NCI-H1930 (cell line): Measurements from ENCODE around the gene RAB36.
A peak's percentile ranks its signal among the peaks of the same experiment; 100 is the strongest.
"Not testable (repeated sequence)": the region's sequence is repeated elsewhere in the genome, so short reads cannot be mapped to it uniquely, and the experiment has no call there.

Experiments
- DNase-seq, 2 experiments: peaks; one replicate each; lab custom pipeline; 2025; lab: John Stamatoyannopoulos, UW

RAB36 gene

DNA sequence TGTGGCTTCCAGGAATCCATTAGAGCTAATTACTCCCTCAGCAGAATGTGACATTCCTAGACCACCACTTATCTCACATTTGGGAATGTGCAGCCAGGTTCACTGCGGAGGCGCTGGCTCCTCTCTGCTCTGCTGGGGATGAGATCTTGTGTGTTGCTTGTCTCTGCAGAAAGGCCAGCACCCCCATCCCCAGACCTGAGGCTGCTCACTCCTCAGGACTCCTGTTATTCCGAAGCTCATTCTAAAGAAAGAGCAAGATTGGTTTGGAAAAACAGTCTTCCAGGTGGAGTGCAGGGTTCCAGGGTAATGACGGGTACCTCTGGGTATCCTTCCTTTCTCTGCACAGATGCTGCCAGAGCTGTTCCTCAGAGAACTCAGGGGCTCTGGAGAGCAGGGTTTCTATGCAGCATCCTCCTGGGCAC is 24.3 kb upstream of the RAB36 start:
- DNase-seq: no peak

DNA sequence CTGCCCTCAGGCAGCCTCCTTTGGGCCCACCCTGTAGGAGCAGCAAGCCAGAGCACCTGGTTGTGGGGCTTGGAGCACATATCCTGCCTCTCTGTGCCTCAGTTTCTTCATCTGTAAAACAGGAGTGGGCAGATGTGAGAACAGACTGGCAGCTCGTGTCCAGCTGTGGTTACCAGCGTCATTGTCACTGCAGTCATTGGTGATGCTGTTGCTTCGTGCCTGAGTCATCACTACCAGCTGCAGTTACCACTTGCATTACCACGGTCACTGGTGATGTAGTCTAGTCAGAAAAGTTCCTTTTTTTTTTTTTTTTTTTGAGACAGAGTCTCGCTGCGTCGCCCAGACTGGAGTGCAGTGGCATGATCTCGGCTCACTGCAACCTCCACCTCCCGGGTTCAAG is 23.9 kb upstream of the RAB36 start:
- DNase-seq: no peak

DNA sequence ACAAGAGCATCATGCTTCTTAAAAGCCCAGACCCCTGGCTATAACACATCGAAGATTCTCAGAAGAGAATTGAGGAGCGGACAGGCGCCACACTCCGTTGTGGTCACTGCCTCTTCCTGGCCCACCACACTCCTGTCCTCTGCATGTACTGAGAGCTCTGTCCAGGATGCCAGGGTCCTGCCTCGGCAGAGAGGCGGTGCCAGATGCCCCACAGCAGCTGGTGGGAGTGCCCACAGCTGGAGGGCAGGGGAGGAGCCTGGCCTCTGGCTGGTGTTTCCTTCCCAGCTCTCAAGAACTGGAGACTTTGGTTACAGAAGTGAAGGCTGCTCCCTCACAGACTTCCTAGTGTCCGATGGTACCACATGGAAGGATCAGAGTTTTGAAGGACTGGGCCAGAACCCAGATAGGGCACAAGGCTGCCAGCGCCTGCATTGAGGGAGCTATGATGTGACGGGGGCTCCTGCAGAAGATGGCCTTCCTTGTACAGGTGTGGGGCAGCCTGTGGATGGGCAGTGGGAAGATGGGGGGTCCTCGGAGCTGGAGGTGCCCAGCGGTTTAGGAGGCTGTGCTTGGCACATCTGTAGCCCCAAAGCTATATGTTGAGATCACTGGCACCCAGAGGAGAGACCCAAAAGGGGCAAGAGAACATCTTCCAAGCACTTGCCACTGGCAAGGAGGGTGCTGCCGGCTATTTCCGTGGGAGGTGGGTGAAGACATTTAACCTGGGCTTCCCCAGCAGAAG is 22.9 kb upstream of the RAB36 start:
- DNase-seq: no peak

DNA sequence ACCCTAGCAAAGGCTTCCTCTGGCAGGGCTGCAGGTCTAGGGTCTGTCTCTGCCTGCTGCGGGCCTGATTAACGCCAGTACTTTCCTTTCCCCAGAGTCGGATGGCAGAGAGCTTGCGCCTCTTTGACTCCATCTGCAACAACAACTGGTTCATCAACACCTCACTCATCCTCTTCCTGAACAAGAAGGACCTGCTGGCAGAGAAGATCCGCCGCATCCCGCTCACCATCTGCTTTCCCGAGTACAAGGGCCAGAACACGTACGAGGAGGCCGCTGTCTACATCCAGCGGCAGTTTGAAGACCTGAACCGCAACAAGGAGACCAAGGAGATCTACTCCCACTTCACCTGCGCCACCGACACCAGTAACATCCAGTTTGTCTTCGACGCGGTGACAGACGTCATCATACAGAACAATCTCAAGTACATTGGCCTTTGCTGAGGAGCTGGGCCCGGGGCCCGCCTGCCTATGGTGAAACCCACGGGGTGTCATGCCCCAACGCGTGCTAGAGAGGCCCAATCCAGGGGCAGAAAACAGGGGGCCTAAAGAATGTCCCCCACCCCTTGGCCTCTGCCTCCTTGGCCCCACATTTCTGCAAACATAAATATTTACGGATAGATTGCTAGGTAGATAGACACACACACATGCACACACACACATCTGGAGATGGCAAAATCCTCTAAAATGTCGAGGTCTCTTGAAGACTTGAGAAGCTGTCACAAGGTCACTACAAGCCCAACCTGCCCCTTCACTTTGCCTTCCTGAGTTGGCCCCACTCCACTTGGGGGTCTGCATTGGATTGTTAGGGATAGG is 22.1 kb upstream of the RAB36 start:
- no peak for DNase-seq

DNA sequence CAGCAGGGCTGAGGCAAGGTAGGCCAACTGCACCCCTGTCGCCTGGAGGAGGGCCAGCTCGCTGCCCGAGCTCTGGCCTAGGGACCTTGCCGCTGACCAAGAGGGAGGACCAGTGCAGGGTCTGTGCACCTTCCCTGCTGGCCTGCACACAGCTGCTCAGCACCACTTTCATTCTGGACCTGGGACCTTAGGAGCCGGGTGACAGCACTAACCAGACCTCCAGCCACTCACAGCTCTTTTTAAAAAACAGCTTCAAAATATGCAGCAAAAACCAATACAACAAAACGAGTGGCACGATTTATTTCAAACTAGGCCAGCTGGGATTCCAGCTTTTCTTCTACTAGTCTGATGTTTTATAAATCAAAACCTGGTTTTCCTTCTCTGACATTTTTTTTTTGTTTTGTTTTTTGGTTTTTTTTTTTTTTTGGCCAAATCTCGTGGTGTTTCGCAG is 21.4 kb upstream of the RAB36 start:
- no peak for DNase-seq

DNA sequence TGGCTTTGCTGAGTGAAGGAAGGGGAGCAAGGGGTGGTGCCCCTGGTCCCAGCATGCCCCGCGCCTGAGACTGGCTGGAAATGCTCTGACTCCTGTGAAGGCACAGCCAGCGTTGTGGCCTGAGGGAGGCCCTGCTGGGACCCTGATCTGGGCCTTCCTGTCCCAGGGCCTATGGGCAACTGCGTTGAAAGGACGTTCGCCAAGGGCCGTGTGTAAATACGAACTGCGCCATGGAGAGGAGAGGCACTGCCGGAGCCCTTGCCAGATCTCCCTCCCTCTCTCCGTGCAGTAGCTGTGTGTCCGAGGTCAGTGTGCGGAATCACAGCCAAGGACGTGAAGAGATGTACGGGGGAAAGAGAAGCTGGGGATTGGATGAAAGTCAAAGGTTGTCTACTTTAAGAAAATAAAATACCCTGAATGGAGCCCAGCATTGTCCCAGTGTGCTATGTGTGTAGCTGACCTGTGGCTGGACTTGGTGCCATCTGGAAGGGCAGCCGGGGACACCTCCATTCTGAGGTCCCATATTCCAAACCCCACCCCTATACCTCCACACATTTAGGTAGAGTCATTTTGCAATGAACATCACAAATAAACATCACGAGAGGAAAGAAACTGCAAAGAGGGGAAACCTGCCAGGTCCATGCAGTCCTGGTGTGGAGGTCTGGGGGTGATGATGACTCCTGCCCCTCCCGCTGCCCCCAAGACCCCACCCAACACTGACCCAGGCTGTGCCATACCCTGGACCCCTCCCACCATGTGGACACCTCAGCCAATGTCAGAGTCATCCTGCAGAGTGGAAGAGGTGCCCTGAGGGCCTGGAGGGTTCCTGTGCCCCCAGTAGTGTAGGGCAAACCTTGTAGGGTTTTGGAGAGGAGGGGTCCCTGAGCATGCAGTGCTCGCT is 20.4 kb upstream of the RAB36 start:
- DNase-seq: no peak

GRCh38 chr22:23125512-23126103 is 19.7 kb upstream of the RAB36 start:
- no peak for DNase-seq

DNA sequence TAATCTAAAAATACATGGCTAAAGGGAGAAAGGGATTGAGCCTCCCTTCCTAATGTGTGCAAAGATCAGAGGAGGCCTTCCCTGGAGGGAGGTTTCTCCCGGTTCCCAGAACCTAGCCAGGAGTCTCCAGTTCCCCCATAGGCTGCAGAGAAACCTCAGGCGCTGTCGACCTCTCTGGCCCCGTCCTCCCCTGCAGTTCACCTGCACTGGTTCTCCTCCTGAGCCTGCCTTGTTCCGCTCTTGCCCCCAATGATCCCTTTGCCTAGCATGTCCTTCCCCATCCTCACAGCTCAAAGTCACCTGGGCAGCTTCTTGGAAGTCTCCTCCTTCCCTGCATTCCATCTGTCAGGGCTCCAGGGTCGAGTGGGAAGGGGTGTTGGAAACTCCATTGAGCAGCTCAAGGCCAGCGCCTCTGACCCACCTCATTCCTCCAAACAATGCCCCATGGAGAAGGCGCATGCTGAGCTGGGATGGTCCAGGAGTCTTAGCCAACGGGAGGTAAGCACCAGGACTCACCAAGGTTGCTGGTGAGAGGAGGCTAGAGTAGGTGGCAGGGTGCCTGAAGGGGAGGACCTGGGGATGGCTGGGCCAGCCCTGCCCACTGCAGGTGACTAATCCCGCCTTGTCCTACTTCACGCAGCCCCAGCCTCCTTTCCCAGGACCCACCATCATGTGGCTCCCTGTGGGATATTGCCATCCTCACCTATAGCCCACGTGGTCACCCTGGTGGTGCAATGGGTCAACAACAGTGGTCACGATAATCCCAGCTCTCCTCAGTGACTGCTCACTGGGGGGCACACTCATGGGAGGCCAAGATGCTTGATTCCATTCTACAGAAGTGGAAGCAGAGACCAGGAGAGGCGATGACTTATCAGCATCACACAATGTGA is 18.9 kb upstream of the RAB36 start:
- DNase-seq: no peak

GRCh38 chr22:23127055-23127756 is 18.1 kb upstream of the RAB36 start:
- no peak for DNase-seq

- DNase-seq: no peak
Observed at GRCh38 chr22:23127788-23128187, 17.5 kb upstream of the RAB36 start.

GRCh38 chr22:23128269-23129108 is 16.8 kb upstream of the RAB36 start:
- DNase-seq: peak in 1 of 2 experiments; percentile 24

DNA sequence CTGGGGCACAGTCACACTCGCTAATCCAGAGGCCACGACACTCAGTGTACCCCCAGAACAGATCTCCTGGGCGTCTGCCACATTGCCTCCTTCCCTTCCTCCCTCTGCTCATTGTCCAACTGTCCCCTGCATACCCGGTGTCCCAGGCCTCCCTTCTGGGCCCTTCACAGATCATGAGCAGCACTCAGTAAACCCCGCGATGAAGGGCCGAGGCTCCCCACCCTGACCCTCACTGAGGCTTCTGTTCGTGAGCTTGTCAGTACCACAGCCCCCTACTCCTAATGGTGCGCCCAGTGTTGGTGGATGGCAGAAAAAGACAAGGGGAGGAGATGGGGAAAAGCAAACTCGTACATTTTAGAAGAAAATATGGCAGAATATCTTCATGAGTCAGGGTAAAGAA is 16.1 kb upstream of the RAB36 start:
- no peak for DNase-seq

- DNase-seq: no peak
Observed at GRCh38 chr22:23130697-23131096, 14.6 kb upstream of the RAB36 start.

DNA sequence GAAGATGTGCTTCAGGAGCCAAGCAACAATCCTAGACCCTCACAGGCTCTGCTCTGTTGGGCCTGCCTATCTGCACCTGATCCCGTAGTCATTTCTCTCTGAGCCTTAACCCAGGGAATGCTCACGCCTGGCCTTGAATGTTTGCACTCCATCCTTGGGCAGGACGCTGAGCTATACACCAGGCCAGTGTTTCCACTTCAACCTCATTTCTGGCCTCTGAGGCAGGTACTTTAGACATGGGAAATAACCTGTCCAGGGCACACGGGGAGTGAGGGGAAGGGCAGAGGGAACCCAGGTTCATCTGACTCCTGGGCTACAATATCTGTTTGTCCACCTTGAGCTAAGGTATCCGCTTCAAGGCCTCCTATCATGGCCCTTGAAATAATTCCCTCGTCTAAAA is 13.3 kb upstream of the RAB36 start:
- no peak for DNase-seq

DNA sequence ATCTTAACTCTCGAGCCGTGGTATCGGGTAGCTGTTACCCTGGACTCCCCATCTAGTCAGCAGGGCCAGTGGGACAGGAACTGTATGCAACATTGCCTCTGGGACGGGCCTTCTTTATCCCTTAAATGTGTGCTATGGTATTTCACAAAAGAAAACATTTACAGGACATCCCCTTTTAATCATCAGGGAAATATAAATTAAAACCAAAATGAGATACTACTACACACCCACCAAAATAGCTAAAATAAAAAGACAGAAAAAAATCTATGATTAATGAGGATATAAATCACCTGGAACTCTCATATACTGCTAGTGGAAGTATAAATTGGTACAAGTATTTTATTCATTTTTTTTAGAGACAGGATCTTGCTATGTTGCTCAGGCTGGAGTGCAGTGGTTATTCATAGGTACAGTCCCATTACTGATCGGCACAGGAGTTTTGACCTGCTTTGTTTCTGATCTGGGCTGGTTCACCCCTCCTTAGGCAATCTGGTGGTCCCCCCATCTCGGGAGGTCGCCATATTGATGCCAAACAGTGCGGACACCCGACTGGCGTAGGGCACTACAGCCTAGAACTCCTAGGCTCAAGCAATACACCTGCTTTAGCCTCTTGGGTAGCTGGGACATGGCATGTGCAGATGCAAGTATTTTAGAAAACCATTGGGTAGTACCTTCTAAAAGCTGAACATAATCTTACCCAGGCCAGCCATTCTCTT is 12.7 kb upstream of the RAB36 start:
- DNase-seq: no peak

- DNase-seq: no peak
Observed at GRCh38 chr22:23133922-23134321, 11.4 kb upstream of the RAB36 start.

- DNase-seq: not testable (repeated sequence)
Observed at GRCh38 chr22:23136991-23137390, 8.3 kb upstream of the RAB36 start.

DNA sequence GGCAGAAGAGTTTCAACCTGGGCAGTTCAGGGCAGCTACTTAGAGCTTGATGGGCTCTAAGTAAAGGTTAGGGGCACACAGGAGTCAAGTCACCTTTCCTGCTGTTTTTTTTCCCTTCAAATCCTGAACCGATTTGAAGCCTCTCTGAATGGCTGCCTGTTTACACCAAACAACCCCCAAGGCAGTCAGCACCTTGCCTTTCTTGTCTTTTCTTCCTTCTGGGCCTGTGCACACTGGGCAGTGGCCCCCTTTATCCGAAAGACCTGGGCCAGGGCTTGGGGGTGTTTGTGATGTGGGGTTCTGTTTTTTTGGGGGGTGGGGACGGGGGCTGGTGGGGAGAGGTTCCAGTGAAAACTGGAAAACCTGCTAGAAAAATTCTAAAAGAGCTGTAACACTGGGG is 7.8 kb upstream of the RAB36 start:
- DNase-seq: no peak
